GM23248 (cell line): ENCODE data around the gene C6orf15.

Source experiments
- EZH2 ChIP-seq: fragments of 200-600 bp; sonication (generic); IDR thresholded peaks from 2 replicates; pipeline ENCODE4 v1.6.1; 2018; ENCODE audit warnings: antibody characterized with exemption, mild to moderate bottlenecking; ENCODE audit not compliant: insufficient read depth, poor library complexity, severe bottlenecking
- EZH2phosphoT487 ChIP-seq: fragments of 200-600 bp; sonication (generic); IDR thresholded peaks from 2 replicates; pipeline ENCODE4 v1.6.1; 2018; ENCODE audit warnings: antibody characterized with exemption, moderate library complexity, mild to moderate bottlenecking, low read depth; ENCODE audit not compliant: insufficient read depth

DNA sequence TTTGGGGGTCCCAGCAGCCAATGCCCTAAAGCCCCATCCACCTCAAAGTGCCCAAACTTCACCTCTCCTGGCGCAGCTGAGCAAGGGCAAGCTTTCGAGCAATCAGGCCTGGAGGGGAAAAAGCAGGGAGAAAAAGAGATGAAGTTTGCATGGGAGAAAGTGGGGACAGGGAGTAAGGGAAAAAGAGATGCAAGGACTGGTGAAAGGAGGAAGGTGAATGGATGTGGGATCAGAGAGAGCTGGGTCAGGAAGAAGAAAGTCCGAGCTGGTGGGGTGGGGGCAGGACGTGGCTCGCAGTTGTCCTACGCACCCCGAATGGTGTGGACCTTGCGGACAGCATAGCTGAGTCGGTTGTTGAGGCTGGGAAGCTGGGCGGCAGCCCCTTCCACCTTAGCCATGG, 33.0 kb upstream of the C6orf15 start:
- TF ChIP-seq EZH2: no peak
- no peak for TF ChIP-seq EZH2phosphoT487
